ENCODE data around the gene ZBTB2.
"Not testable (repeated sequence)": the region's sequence is repeated elsewhere in the genome, so short reads cannot be mapped to it uniquely, and the experiment has no call there.

The ZBTB2 gene

DNA sequence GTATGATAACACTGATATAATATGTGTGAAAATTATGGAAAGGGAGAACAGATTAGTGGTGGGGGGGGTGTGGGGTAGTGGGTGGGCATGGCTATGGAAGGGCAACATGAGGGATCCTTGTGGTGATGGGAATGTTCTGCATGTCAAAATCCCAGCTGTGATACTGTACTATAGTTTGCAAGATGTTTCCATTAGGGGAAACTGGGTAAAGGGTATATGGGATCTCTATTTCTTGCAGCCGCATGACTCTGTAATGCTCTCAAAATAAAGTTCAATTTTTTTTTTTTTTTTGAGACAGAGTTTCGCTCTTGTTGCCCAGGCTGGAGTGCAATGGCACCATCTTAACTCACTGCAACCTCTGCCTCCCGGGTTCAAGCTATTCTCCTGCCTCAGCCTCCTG, 14.3 kb downstream of the ZBTB2 start:
- DNase-seq = no peak
- in situ Hi-C loops (cut with MboI; ENCODE audit: low pct_unique_long_range_greater_than_20kb, low sequenced_read_pairs) = no loop called here

GRCh38 chr6:151376440-151376839, 14.9 kb downstream of the ZBTB2 start:
- in situ Hi-C loops (cut with MboI; ENCODE audit: low pct_unique_long_range_greater_than_20kb, low sequenced_read_pairs) = no loop called here

GRCh38 chr6:151375833-151376232, 15.5 kb downstream of the ZBTB2 start:
- no peak for DNase-seq
- in situ Hi-C loops (cut with MboI; ENCODE audit: low pct_unique_long_range_greater_than_20kb, low sequenced_read_pairs) = no loop called here

More at GRCh38 chr6:151376440-151376839, 14.9 kb downstream of the ZBTB2 start:
- no peak for DNase-seq

GRCh38 chr6:151374036-151374683, 17.2 kb downstream of the ZBTB2 start:
- in situ Hi-C loops (cut with MboI; ENCODE audit: low pct_unique_long_range_greater_than_20kb, low sequenced_read_pairs) = no loop called here
- peak; percentile 38 for DNase-seq

GRCh38 chr6:151372164-151372563, 19.2 kb downstream of the ZBTB2 start:
- in situ Hi-C loops (cut with MboI; ENCODE audit: low pct_unique_long_range_greater_than_20kb, low sequenced_read_pairs) = no loop called here
- peak; percentile 34 for DNase-seq

DNA sequence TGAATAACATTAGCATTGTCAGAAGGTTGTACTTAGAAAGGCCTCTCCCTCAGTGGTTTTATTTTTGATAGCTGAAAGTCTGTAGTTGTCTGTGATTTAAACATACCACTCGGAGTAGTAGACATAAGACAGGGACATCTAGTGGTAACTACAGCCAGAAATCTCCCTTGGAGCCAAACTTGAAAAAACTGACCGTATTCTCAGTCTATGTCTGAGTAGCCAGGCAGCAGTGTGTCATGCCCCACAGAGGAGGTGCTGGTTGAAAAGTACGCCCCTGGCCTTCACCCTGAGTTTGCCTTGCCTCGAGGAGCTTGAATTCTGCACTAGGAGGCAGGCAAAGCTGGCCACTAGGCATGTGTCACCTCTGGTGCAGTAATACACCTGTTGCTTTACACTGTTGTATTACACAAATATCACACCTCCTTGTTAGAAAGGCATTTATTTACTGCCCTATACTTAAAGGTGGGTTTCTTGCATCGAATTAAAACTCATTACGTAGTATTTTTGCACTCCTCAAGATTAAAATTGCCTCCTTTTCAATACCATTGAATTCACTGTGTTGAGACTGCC, 20.8 kb downstream of the ZBTB2 start:
- in situ Hi-C loops (cut with MboI; ENCODE audit: low pct_unique_long_range_greater_than_20kb, low sequenced_read_pairs) = no loop called here
- DNase-seq = no peak

DNA sequence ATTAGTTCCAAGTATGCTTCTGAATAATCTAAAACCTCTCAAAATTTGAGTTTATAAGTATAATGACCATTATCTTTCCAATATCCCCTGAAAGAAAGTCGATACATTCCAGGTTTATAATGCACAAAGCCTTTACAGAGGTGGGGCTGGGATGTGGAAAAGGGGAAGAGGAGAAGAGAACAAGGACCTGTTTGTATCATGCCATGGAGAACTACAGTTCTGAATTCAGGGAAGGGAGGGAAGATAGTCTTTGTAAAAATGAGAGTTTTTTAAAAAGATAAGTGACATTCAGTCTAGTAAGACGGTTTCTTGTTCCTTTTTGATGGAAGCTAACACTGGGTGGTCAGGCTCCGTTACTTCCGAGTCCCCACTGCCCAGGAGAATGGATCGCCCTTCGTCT, 26.1 kb downstream of the ZBTB2 start:
- DNase-seq = no peak
- in situ Hi-C loops (cut with MboI; ENCODE audit: low pct_unique_long_range_greater_than_20kb, low sequenced_read_pairs) = no loop called here

DNA sequence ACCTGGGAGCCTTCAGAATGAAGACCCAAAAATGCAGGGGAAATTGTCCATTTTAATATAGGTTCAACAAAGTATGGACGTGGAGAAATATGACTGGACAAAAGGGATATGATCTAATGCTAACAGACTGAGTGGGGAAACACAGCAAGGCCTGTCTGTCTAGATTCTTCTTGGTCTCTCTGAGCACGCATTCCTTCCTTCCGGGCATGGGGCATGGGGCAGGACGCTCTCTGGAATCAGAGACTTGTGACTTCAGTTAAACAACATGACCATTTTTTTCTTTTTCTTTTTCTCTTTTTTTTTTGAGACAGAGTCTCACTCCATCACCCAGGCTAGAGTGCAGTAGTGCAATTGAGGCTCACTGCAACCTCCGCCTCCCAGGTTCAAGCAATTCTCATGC, 31.9 kb downstream of the ZBTB2 start:
- DNase-seq = no peak
- in situ Hi-C loops (cut with MboI; ENCODE audit: low pct_unique_long_range_greater_than_20kb, low sequenced_read_pairs) = no loop called here

DNA sequence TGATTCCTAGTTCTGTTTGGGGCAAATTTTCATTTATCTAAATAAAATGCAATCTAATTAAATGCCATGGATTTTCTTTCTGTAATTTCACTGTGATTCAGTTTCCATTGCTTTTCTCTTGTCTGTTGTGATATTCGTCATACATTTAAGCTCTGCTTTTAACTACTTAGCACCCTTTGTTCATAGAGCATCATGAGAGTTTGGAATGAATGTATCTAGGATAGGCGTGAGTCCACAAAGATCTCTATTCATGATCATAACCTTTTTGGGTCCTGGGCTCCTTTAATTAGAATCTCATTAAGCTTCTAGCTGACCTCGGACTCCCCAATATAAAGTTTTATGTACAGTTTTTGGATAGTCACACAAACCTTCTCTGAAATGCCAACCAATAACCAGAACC, 32.9 kb downstream of the ZBTB2 start:
- in situ Hi-C loops (cut with MboI; ENCODE audit: low pct_unique_long_range_greater_than_20kb, low sequenced_read_pairs) = no loop called here
- no peak for DNase-seq

DNA sequence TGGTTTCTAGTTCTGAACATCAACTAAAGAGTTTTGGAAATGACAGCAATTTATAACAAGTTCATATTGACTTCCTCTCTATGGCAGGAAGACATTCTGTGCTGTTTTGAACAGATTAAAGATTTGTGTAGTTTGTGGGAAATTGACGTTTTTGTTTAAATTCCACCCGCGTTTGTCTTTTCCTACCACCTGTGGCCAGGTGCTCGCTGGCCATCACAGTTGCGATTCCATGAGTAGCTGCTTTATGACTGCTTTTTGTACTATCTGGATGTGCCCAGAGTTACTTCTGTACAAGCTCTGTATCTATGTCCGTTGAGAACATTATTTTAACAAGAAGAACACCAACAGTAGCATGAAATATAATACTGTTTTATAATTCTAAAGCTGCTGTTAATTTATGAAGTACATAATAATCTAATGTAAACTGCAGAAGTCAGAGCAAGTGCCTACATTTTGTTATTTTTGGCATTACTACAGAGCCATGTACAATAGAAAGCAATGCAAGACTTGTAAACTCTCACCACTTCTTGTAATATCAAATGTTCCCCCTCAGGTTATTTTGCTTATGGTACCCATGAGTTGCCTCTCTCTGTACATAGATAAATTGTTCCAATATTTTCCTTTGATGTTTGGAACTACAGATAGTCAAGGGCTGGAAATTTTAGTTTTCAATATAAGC, 33.5 kb downstream of the ZBTB2 start:
- in situ Hi-C loops (cut with MboI; ENCODE audit: low pct_unique_long_range_greater_than_20kb, low sequenced_read_pairs) = no loop called here
- no peak for DNase-seq

DNA sequence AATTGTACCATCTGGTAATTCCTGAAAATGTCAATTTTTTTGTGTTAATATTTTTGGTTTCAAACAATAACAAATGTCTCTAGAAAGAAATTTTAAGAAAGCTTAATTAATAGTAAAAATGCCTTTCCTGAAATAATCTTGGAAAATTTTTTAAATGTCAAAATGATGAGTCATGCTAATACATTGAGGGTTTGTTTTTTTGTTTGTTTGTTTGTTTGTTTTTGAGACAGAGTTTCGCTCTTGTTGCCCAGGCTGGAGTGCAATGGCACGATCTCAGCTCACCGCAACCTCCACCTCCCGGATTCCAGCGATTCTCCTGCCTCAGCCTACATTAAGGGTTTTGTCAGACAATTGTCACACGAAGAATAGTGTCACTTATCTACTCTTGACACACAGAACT, 34.4 kb downstream of the ZBTB2 start:
- in situ Hi-C loops (cut with MboI; ENCODE audit: low pct_unique_long_range_greater_than_20kb, low sequenced_read_pairs); DNase-seq: not testable (repeated sequence)

DNA sequence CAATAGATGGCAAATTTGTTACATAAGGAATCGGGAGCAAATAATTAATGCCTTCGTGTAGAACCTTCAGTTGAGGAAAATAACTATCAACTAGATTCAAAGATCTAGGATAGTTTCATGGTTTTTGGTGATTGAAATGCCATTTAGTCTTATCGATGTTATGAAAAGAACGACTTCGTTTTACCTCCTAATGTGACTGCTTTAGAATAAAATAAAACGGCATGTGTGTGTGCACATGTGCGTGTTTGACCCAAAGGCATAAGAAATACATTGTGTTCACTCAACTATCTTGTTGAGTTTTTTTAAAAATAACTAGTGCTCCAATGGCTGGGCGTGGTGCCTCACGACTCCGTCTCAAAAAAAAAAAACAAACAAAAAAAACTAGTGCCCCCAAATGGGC, 37.6 kb downstream of the ZBTB2 start:
- DNase-seq = no peak
- in situ Hi-C loops (cut with MboI; ENCODE audit: low pct_unique_long_range_greater_than_20kb, low sequenced_read_pairs) = no loop called here

DNA sequence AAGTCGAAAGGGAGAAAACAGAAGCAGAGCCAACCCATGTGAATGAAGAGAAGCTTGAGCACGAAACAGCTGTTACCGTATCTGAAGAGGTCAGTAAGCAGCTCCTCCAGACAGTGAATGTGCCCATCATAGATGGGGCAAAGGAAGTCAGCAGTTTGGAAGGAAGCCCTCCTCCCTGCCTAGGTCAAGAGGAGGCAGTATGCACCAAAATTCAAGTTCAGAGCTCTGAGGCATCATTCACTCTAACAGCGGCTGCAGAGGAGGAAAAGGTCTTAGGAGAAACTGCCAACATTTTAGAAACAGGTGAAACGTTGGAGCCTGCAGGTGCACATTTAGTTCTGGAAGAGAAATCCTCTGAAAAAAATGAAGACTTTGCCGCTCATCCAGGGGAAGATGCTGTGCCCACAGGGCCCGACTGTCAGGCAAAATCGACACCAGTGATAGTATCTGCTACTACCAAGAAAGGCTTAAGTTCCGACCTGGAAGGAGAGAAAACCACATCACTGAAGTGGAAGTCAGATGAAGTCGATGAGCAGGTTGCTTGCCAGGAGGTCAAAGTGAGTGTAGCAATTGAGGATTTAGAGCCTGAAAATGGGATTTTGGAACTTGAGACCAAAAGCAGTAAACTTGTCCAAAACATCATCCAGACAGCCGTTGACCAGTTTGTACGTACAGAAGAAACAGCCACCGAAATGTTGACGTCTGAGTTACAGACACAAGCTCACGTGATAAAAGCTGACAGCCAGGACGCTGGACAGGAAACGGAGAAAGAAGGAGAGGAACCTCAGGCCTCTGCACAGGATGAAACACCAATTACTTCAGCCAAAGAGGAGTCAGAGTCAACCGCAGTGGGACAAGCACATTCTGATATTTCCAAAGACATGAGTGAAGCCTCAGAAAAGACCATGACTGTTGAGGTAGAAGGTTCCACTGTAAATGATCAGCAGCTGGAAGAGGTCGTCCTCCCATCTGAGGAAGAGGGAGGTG, 38.7 kb downstream of the ZBTB2 start:
- in situ Hi-C loops (cut with MboI; ENCODE audit: low pct_unique_long_range_greater_than_20kb, low sequenced_read_pairs) = no loop called here

DNA sequence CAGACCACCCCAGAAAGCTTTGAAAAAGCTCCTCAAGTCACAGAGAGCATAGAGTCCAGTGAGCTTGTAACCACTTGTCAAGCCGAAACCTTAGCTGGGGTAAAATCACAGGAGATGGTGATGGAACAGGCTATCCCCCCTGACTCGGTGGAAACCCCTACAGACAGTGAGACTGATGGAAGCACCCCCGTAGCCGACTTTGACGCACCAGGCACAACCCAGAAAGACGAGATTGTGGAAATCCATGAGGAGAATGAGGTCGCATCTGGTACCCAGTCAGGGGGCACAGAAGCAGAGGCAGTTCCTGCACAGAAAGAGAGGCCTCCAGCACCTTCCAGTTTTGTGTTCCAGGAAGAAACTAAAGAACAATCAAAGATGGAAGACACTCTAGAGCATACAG, 39.6 kb downstream of the ZBTB2 start:
- DNase-seq = no peak
- in situ Hi-C loops (cut with MboI; ENCODE audit: low pct_unique_long_range_greater_than_20kb, low sequenced_read_pairs) = no loop called here

More for the DNA sequence above, 38.7 kb downstream of the ZBTB2 start:
- DNase-seq = peak; percentile 77

DNA sequence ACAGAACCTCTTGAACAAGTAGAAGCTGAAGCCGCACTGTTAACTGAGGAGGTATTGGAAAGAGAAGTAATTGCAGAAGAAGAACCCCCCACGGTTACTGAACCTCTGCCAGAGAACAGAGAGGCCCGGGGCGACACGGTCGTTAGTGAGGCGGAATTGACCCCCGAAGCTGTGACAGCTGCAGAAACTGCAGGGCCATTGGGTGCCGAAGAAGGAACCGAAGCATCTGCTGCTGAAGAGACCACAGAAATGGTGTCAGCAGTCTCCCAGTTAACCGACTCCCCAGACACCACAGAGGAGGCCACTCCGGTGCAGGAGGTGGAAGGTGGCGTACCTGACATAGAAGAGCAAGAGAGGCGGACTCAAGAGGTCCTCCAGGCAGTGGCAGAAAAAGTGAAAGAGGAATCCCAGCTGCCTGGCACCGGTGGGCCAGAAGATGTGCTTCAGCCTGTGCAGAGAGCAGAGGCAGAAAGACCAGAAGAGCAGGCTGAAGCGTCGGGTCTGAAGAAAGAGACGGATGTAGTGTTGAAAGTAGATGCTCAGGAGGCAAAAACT, 40.1 kb downstream of the ZBTB2 start:
- in situ Hi-C loops (cut with MboI; ENCODE audit: low pct_unique_long_range_greater_than_20kb, low sequenced_read_pairs) = no loop called here
- no peak for DNase-seq

DNA sequence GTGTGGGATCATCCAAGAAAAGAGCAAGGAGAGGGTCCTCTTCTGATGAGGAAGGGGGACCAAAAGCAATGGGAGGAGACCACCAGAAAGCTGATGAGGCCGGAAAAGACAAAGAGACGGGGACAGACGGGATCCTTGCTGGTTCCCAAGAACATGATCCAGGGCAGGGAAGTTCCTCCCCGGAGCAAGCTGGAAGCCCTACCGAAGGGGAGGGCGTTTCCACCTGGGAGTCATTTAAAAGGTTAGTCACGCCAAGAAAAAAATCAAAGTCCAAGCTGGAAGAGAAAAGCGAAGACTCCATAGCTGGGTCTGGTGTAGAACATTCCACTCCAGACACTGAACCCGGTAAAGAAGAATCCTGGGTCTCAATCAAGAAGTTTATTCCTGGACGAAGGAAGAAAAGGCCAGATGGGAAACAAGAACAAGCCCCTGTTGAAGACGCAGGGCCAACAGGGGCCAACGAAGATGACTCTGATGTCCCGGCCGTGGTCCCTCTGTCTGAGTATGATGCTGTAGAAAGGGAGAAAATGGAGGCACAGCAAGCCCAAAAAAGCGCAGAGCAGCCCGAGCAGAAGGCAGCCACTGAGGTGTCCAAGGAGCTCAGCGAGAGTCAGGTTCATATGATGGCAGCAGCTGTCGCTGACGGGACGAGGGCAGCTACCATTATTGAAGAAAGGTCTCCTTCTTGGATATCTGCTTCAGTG, 40.8 kb downstream of the ZBTB2 start:
- in situ Hi-C loops (cut with MboI; ENCODE audit: low pct_unique_long_range_greater_than_20kb, low sequenced_read_pairs) = no loop called here
- DNase-seq = no peak

- in situ Hi-C loops (cut with MboI; ENCODE audit: low pct_unique_long_range_greater_than_20kb, low sequenced_read_pairs) = loop anchor here (25.0 kb wide), 1 partner anchor 462 kb away; no protein-coding TSS in a partner anchor
- DNase-seq = no peak
Measured at GRCh38 chr6:151349651-151350270, 41.6 kb downstream of the ZBTB2 start.

DNA sequence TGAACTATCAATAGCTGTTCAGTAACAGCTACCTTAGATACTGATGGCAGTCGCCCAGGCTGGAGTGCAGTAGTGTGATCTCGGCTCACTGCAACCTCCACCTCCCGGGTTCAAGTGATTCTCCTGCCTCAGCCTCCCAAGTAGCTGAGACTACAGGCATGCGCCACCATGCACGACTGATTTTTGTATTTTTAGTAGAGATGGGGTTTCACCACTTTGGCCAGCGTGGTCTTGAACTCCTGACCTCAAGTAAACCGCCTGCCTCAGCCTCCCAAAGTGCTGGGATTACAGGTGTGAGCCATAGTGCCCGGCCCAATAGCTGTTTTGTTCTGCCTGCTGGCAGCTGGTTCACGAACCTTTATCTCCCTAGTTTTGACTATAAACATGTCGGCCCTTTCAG, 48.6 kb downstream of the ZBTB2 start:
- in situ Hi-C loops (cut with MboI; ENCODE audit: low pct_unique_long_range_greater_than_20kb, low sequenced_read_pairs) = loop anchor here (25.0 kb wide), 1 partner anchor 455 kb away; no protein-coding TSS in a partner anchor
- DNase-seq = not testable (repeated sequence)
